Posterior vena cava (tissue), 2 donors: Measurements from ENCODE around the gene FUCA2. TPM values are rescaled to one million over a fixed set of nuclear protein-coding genes. Genes with fewer than 3 reads are reported as not detected.

Experiments used
- DNase-seq: peaks from one replicate; pipeline ENCODE4 v3.0.0-alpha.2; 2020; ENCODE audit warnings: low spot score
- intact Hi-C, 2 donors: fragments of 100-400 bp; cut with DNase I; formaldehyde crosslinking; loops; one replicate each; pipeline versions ENCODE4 v1.14.1 to v1.14.2; 2022 to 2023
- long read RNA-seq, 2 donors: library from polyadenylated mRNA; unstranded; transcript quantifications; one replicate each; pipeline ENCODE4 v2.0.0, GENCODE V29; 2020 to 2021
- total RNA-seq, 2 donors: library from RNA; stranded (reverse); fragmentation: NEBNext Ultra II Directional; extraction: Animal tissue kit (Norgen Biotek cat#: 25700); gene quantifications; one replicate each; pipeline ENCODE4 v1.2.1, GENCODE V29; 2021
- donor health status: DM: yes; HTN: yes; CAD: no.
- donor health status: DM: yes; HTN: yes; CAD: no.

Gene FUCA2, protein sequence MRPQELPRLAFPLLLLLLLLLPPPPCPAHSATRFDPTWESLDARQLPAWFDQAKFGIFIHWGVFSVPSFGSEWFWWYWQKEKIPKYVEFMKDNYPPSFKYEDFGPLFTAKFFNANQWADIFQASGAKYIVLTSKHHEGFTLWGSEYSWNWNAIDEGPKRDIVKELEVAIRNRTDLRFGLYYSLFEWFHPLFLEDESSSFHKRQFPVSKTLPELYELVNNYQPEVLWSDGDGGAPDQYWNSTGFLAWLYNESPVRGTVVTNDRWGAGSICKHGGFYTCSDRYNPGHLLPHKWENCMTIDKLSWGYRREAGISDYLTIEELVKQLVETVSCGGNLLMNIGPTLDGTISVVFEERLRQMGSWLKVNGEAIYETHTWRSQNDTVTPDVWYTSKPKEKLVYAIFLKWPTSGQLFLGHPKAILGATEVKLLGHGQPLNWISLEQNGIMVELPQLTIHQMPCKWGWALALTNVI
- total RNA-seq: 10 to 100 TPM; 41.4 to 49.6 TPM
- long read RNA-seq, donor 1, transcript FUCA2-201 (7 exons, 2,356 nt): major isoform, 35 of 43 reads
- long read RNA-seq, donor 1, partial matches to known transcripts: 4 of 43 reads
- long read RNA-seq, donor 1, other reads (novel, unspliced or antisense): 4 of 43 reads
- long read RNA-seq, donor 2, transcript FUCA2-201 (7 exons, 2,356 nt): major isoform, 137 of 171 reads
- long read RNA-seq, donor 2, partial matches to known transcripts: 10 of 171 reads
- long read RNA-seq, donor 2, other reads (novel, unspliced or antisense): 24 of 171 reads

DNA sequence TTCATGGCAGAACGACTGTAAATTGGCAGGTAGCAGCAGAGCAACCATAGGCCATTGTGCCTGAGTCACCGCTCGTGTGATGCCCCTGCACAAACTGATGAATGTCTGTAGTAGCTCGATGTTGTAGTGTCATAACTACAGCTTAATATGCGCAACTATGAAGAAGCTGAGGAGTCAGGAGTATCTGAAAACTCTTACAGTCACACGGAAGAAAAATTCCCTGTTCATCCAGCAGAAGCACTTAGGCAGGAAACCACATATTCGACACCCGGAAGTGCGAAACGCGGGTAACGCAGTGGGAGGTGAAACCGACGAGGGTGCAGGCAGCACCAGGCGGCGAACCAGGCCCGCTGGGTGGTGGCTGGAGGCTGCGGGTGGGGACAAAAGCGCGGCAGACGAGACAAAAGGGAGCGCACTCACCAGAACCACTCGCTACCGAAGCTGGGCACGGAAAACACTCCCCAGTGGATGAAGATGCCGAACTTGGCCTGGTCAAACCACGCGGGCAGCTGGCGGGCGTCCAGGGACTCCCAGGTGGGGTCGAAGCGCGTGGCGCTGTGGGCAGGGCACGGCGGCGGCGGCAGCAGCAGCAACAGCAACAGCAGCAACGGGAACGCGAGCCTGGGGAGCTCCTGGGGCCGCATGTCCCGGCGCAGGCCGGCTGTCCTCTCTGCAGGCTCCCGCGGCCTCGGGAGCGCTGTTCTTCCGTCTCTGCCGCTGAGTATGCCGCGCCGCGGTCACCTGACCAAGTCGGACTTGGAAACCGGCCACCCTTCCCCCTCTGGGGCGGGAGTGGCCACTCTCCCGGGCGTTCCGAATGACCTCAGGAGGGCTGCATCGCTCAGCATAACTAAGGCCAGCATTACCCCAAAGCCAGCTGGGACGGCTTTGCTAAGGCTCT is at the start of gene FUCA2:
TSS of gene FUCA2 (minus strand) at position 730 of the 901 bp plus-strand sequence. CDS start at position 644, 86 bp downstream.
- intact Hi-C loops: no loop called here
- peak; percentile 98 for DNase-seq

DNA sequence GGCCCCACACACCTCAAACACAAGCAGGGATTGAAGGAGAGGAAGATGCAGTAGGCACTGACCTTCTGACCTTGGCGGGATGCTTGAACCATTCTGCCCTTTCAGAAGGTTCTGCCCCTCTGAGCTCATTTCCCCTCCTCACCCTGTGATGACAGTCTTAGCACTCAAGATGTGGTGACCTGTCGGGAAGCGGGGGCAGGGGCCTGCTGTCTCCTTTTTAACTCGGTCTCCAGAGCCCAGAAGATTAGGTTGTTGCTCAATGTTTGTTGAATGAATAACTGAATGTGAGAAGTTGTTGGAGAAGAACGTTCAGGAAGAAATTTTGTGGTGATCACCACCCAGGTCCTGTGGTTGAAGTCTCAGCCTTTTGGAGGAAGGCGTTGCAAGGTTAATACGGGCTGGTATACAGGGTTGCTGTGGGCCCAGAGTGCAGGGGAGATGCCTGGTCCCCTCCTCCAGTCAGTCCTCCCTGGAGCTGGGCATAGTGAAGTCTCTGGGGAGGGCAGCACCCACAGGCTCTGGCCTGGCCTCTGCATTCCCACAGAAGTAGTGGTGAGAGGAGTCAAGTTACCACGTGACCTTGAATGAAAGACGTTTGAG is 49.7 kb upstream of the FUCA2 start:
- no peak for DNase-seq
- intact Hi-C loops: loop anchor here in 1 of 2 donors (5.0 kb wide), 1 partner anchor 891 kb away; no protein-coding TSS in a partner anchor

- no peak for DNase-seq
- intact Hi-C loops: no loop called here
These were observed 47.6 kb upstream of the FUCA2 start for GRCh38 chr6:143559051-143559660.

DNA sequence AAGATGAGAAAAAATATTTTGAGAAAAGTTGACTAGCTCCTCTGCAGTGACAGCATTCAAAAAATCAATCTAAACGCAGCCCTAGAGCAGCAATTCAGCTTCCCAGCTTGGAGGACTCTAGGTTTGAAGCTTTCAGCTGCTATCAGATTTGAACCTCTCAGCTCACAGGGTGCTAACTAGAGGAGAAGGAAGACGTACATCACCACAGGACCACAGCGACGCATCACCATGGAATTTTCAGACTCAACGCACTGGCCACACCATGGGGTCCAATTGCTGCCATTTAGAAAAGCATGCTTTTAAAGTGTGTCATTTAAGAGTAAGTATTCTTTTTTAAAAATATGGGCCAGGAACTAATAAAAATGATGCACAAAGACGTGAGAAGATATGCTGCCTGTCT is 45.0 kb upstream of the FUCA2 start:
- no peak for DNase-seq
- intact Hi-C loops: no loop called here

GRCh38 chr6:143555582-143555981 is 44.1 kb upstream of the FUCA2 start:
- DNase-seq: no peak
- intact Hi-C loops: no loop called here

GRCh38 chr6:143555071-143555492 is 43.6 kb upstream of the FUCA2 start:
- no peak for DNase-seq
- intact Hi-C loops: no loop called here

- intact Hi-C loops: no loop called here
- no peak for DNase-seq
These were observed 41.8 kb upstream of the FUCA2 start for GRCh38 chr6:143553337-143553736.

GRCh38 chr6:143549949-143550268 is 38.4 kb upstream of the FUCA2 start:
- intact Hi-C loops: no loop called here
- DNase-seq: no peak

DNA sequence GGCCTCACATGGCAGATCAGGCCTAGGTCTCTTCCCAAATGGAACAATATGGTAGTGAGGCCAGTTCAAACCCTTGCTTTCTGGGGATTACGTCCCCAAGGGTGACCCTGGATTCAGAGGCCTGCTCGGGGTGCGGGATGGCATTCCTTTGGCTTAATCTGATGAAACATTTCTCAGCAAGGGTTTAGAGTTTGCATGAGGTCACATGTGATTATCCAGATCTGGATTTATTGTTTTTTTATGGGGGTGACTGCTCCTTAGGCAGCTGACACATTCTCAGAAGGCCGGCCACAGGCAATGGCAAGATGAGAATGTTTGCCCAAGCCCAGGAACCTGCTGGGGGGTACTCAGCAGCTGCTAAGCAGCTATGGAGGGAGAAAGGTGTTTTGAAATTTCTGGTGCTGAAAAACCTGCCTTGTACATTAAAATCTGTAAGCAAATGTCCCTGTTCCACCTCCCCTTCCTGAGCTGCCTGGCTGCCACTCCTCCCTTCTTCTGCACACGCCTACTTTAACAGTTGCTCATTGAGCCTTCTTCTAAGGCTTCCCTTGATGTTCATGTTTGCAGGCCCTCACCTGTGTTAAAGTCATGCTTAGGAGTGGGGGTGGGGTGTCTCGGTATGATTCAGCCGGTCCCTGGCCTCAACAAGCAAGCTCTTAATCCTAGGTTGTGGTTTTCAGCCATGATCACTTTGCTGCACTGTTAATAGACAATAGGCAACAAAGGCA is 37.9 kb upstream of the FUCA2 start:
- intact Hi-C loops: no loop called here
- DNase-seq: no peak

- DNase-seq: no peak
- intact Hi-C loops: no loop called here
These were observed 35.1 kb upstream of the FUCA2 start for GRCh38 chr6:143546599-143546998.

GRCh38 chr6:143545976-143546547 is 34.5 kb upstream of the FUCA2 start:
- intact Hi-C loops: no loop called here

DNA sequence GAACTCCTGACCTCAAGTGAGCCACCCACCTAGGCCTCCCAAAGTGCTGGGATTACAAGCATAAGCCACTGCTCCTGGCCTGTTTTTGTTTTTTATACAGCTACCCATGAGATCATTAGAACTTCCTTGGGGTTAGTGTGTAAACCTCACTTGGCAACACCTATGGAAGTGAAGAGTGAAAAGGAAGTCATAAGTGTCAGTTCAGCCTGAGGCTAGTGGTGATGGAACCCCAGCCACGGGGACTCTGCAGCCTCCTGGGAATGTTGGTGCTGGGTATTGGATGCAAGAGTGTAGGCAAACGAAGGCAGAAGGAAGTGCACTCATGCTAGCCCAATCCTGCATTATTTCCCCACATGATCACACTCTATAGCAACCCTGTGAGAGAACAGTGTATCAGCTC is 33.6 kb upstream of the FUCA2 start:
- intact Hi-C loops: no loop called here
- no peak for DNase-seq

More at GRCh38 chr6:143545976-143546547, 34.5 kb upstream of the FUCA2 start:
- no peak for DNase-seq

DNA sequence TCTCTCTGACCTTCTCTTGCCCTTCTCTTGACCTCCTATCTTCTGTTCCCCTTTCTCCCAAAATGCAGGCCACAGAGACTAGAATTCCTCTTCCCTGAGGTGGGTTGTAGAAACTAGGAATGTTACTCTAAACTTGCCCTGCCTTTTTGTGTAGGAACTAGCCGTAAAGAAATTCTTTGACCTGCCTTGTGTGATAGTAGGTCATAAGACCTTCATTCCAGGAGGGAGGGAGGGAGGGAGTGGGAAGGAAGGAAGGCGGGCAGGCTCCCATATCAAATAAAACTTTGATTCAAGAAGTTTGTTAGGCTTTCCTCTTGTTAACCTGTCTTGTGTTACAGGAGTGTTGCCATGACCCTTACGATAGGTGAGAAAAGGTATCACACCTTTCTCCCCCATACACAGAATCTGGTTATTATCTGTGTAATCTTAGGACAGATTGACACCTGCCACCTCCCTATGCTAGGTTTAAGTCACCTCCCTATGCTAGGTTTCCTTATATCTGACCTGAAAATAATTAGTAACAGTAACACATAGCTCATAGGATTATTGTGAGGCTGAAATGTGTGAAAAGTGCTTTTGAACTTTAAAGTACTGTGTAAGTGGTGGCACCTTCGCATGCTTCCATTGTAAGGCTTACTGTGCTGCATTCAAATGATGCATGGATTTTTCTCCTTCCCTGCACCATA is 32.6 kb upstream of the FUCA2 start:
- intact Hi-C loops: no loop called here

GRCh38 chr6:143543435-143543834 is 31.9 kb upstream of the FUCA2 start:
- intact Hi-C loops: no loop called here
- DNase-seq: no peak

More for the DNA sequence above, 32.6 kb upstream of the FUCA2 start:
- no peak for DNase-seq

DNA sequence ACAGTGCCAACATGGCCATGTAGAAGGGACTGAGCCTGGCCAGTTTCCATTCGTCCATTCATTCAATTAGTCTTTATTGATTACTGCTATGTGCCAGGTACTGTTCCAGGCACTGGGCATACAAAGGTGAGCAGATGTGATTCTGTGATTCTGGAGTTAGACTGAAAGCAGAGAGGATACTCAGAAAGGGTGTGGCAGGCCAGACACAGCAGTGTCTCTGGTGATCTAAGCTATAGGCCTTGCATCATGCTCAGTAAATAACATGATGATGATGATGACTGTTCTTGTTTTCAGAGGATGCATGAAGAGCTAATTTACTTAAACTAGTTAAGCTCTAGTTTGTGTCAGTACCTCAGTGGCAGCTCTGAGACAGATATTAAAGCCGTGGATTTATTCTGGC is 31.4 kb upstream of the FUCA2 start:
- no peak for DNase-seq
- intact Hi-C loops: no loop called here

DNA sequence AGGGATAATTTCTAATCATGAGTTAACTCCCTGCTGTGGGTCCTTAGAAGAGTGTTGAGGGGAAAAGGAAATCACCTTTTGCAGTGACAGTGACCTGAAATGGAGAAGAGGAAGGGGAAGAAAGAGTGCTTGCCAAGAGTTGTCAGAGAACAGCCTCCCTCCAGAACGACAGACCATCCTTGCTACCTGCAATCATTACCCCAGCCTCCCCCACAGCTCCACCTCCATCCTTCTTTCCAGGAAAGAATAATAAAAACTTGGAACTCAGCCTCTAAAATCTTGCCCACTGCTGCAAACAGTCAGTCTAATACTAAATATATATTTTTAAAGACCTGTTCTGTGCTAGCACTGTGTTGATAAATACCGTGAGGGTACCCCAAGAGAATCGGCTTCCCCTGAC is 28.7 kb upstream of the FUCA2 start:
- DNase-seq: no peak
- intact Hi-C loops: no loop called here

GRCh38 chr6:143539734-143540133 is 28.2 kb upstream of the FUCA2 start:
- intact Hi-C loops: no loop called here

More at GRCh38 chr6:143539734-143540133, 28.2 kb upstream of the FUCA2 start:
- no peak for DNase-seq
